ENCODE results near the gene ARPC1B. TPM values are rescaled to one million over a fixed set of nuclear protein-coding genes. Genes with fewer than 3 reads are reported as not detected.
A peak's percentile ranks its signal among the peaks of the same experiment; 100 is the strongest.

ARPC1B gene
- total and polyA plus RNA-seq, 9 of the 15 experiments (the other 6 are each of a cell fraction or from before 2014, with no cell fraction given): 6.7 to 357 (median 211) TPM

GRCh38 chr7:99407872-99408378 lies 33.4 kb downstream of the ARPC1B start (continued):
- TF ChIP-seq ZNF318 (IDR thresholded peaks at IDR 0.05; ENCODE audit: borderline replicate concordance in 1 of 2, low read depth in 1 of 2) (no peak), ZSCAN29 (IDR thresholded peaks at IDR 0.05) (no peak), MGA (IDR thresholded peaks at IDR 0.05) (no peak), TOE1 (IDR thresholded peaks at IDR 0.05; ENCODE audit: borderline replicate concordance) (no peak), TOE1 (CRISPR knock-in tag; IDR thresholded peaks at IDR 0.05; ENCODE audit: borderline replicate concordance, low read depth) (0 out of 2 replicates have a peak, but pooled peaks have one; percentile 20), ZNF354B (CRISPR knock-in tag; IDR thresholded peaks at IDR 0.05) (no peak), KAT7 (CRISPR knock-in tag; IDR thresholded peaks at IDR 0.05; ENCODE audit: borderline replicate concordance) (no peak)

Data from K562 (cell line).